K562 (cell line): Measurements from ENCODE around the gene TNN. TPM values are rescaled to one million over a fixed set of nuclear protein-coding genes. Genes with fewer than 3 reads are reported as not detected.
A peak's percentile ranks its signal among the peaks of the same experiment; 100 is the strongest.

ENCODE experiments used
- ATF7 ChIP-seq: fragments of 450-650 bp; IDR thresholded peaks from 2 replicates; pipeline ENCODE4 v1.7.1; 2014; ENCODE audit warnings: mild to moderate bottlenecking, moderate library complexity
- GABPB1 ChIP-seq: sonication (generic); formaldehyde crosslinking; IDR thresholded peaks from 2 replicates; pipeline ENCODE4 v1.8.0; 2022; ENCODE audit warnings: mild to moderate bottlenecking, missing genetic modification reagents
- GTF2F1 ChIP-seq: IDR thresholded peaks from 2 replicates; pipeline ENCODE4 v1.6.1; 2011; ENCODE audit warnings: low read depth, low read length, improper control_type of control experiment
- L3MBTL2 ChIP-seq: fragments of 450-650 bp; IDR thresholded peaks from 2 replicates; pipeline ENCODE4 v1.6.1; 2016; ENCODE audit warnings: mild to moderate bottlenecking, moderate library complexity
- NFIC ChIP-seq: fragments of 450-650 bp; IDR thresholded peaks from 2 replicates; pipeline ENCODE4 v1.6.1; 2017; ENCODE audit warnings: mild to moderate bottlenecking, inconsistent platforms
- PHF21A ChIP-seq: fragments of 450-650 bp; IDR thresholded peaks from 2 replicates; pipeline ENCODE4 v1.6.1; 2017; ENCODE audit warnings: low read depth, borderline replicate concordance
- SMARCA4 ChIP-seq: fragments of 450-650 bp; IDR thresholded peaks from 2 replicates; pipeline ENCODE4 v1.6.1; 2016
- UBTF ChIP-seq, 2 experiments: IDR thresholded peaks; 2 replicates each; pipeline ENCODE4 v1.6.1; 2012; ENCODE audit warnings: improper control_type of control experiment in 2 of 2, low read depth in 2 of 2, low read length in 2 of 2, borderline replicate concordance in 1 of 2
- ZBTB40 ChIP-seq, 2 experiments: fragments of 450-650 bp in 1 of 2; sonication (generic) in 1 of 2; formaldehyde crosslinking in 1 of 2; IDR thresholded peaks; 2 replicates each; pipeline versions ENCODE4 v1.7.1 to v1.9.0; 2016 to 2022; ENCODE audit warnings: inconsistent platforms in 1 of 2, mild to moderate bottlenecking in 1 of 2, missing genetic modification reagents in 1 of 2
- polyA plus RNA-seq, 8 experiments: library from polyadenylated mRNA; depleted of rRNA in 4 of 8; stranded (reverse) in 5 of 8; unstranded in 3 of 8; fragments of >200 nt; fragmentation: Nextera tagmentation in 2 of 8; fragmentation: Illumina TruSeq in 1 of 8; extraction: Ambion mirVana in 2 of 8; extraction: Trizol in 1 of 8; gene quantifications; 2 replicates each; pipeline versions ENCODE4 v1.2.1 to v1.2.3, GENCODE V29; 2011 to 2014; ENCODE audit warnings: inconsistent platforms in 1 of 8, missing spikeins in 1 of 8
- total RNA-seq, 7 experiments: library from RNA; depleted of rRNA in 6 of 7; stranded (reverse); fragments of >200 nt in 6 of 7; fragmentation: Illumina TruSeq in 2 of 7; extraction: Trizol in 2 of 7; gene quantifications; 2 replicates each; pipeline versions ENCODE4 v1.2.1 to v1.2.3, GENCODE V29; 2011 to 2021; ENCODE audit warnings: low replicate concordance in 1 of 7
- TF ChIP-seq, protein P1 (sequence below): sonication (generic); formaldehyde crosslinking; IDR thresholded peaks from 2 replicates; pipeline ENCODE4 v1.8.0; 2023; ENCODE audit warnings: mild to moderate bottlenecking, missing genetic modification reagents

TNN gene
- total and polyA plus RNA-seq, 9 of the 15 experiments (the other 6 are each of a cell fraction or from before 2014, with no cell fraction given) = 0.01 to 0.09 (median 0.07) TPM; not detected in 4

DNA sequence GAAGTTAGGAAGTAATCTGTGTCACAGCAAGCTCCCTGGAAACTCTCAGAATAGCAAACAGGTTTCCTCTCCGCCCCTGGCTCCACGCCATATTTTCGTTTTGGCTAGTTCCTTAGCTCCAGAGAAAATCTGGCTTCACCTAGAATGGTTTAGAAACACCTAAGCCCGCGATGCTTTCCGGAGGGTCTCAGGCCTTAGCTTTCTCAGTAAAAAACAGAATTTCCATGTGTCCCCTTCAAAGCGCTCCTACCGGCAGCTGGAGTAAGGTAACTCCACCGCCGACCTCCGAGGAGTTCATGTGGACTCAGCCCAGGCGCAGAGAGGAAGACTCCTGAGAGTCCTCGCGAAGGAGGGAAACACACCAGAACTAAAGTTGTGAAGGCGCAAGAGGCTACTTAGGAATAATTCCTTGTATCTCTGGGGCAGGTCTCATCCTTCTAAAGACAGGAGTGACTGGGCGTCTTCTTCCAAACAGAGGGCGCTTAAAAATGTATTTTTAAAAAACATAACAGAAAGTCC lies 124.5 kb downstream of the TNN start (continued):
- TF ChIP-seq ZBTB40 (IDR thresholded peaks at IDR 0.05) (0 out of 2 replicates have a peak, but pooled peaks have one; percentile 31), ZBTB40 (CRISPR knock-in tag; IDR thresholded peaks at IDR 0.05) (no peak), ATF7 (0 out of 2 replicates have a peak, but pooled peaks have one; percentile 14), GTF2F1 (no peak), SMARCA4 (peak; percentile 18; the same call in 1 of the 2 replicates), L3MBTL2 (0 out of 2 replicates have a peak, but pooled peaks have one; percentile 16), UBTF (IDR thresholded peaks at IDR 0.05; ENCODE audit: borderline replicate concordance in 1 of 2, low read depth in 2 of 2, low read length in 2 of 2) (peak in 1 of 2 experiments; percentile 76; a peak in 3 of 4 replicates), GABPB1 (peak; percentile 20; the same call in 1 of the 2 replicates), NFIC (peak; percentile 90), PHF21A (peak; percentile 17; the same call in 1 of the 2 replicates)
- TF ChIP-seq, protein P1, sequence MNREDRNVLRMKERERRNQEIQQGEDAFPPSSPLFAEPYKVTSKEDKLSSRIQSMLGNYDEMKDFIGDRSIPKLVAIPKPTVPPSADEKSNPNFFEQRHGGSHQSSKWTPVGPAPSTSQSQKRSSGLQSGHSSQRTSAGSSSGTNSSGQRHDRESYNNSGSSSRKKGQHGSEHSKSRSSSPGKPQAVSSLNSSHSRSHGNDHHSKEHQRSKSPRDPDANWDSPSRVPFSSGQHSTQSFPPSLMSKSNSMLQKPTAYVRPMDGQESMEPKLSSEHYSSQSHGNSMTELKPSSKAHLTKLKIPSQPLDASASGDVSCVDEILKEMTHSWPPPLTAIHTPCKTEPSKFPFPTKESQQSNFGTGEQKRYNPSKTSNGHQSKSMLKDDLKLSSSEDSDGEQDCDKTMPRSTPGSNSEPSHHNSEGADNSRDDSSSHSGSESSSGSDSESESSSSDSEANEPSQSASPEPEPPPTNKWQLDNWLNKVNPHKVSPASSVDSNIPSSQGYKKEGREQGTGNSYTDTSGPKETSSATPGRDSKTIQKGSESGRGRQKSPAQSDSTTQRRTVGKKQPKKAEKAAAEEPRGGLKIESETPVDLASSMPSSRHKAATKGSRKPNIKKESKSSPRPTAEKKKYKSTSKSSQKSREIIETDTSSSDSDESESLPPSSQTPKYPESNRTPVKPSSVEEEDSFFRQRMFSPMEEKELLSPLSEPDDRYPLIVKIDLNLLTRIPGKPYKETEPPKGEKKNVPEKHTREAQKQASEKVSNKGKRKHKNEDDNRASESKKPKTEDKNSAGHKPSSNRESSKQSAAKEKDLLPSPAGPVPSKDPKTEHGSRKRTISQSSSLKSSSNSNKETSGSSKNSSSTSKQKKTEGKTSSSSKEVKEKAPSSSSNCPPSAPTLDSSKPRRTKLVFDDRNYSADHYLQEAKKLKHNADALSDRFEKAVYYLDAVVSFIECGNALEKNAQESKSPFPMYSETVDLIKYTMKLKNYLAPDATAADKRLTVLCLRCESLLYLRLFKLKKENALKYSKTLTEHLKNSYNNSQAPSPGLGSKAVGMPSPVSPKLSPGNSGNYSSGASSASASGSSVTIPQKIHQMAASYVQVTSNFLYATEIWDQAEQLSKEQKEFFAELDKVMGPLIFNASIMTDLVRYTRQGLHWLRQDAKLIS = peak; percentile 1; the same call in 1 of the 2 replicates
